ENCODE measurements around the gene CHRNE.

The CHRNE gene

DNA sequence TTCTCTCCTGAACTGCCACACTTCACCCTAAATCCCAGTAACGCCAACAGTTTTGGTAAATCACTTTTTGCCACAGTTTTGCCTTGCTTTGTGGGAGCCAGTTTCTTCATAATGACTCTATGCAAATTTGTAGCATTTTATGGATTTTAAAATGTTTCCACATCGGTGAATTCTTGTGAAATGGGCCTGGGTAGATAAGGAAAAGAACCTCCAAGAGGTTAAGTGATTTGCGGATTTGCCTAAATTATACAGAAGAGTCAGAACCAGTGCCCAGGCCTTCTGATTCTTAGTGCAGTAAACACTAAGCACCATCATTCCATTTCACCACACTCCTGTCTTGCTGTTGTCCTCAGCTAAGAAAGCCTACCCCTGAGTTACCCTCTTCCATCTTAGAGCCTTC is 51.8 kb downstream of the CHRNE start:
- no peak for DNase-seq

DNA sequence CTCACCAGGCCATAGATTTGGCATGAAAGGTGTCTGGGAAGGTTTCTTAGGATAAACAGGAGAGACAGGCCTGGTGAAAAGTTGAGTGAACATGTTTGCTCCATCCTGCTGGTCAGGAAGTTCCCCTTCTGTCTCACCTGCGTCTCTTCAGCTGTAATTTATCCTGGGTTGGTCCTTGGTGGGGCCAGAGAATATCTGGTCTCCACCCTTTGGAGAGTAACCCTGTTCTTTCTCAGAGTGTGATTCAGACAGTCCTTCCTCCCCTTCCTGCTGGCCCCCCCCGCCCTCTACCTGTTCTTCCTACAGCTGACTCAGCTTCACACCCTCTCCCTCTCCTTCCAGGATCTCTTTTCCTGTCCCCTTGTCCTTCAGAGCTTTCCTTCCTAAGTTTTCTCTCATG is 52.7 kb downstream of the CHRNE start:
- no peak for DNase-seq

GRCh38 chr17:4849011-4849536 is 53.8 kb downstream of the CHRNE start:
- no peak for DNase-seq
